Astrocyte of the hippocampus (primary cell): ENCODE measurements around the gene NADK.

Experiments
- DNase-seq: peaks from one replicate; pipeline ENCODE4 v3.0.0; 2011; ENCODE audit warnings: low read depth, low spot score

NADK gene

DNA sequence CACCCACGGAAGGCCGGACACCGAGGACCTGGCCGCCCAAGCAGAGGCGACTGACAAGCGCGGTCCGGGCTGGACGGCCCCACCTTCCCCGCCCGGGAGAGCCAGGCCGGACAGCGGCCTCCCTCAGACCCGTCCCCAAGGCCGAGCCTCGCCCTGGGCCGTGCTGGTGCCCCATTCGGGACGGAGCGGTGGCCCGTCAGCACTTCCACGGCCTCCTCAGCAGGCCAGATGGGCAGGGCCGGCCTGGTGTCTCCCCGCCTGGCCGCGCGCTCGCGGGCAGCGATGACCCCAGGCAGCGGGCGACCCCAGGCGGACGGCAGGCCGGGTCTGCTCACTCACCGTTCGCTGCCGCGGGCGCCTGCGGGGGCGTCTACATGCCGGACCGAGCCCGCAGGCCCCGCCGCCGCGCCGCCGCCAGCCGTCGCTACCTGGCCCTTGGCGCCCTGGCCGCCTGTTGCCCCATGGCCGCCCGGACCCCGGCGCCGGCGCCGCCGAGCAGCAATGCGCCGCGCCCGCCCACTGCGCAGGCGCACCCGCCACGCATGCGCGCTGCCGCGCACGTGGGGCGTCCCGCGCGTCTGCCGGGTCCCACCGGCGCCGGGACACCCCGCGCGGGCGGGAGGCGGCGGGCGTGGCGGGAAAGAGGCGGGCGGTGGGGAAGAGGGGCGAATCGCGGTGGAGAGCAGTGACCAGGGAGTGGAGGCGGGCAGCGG, at the start of gene NADK:
NADK (minus strand) TSS at position 521 of the 713 bp plus-strand sequence. CDS start 13,064 bp downstream, outside the sequence.
- peak; percentile 88 for DNase-seq

DNA sequence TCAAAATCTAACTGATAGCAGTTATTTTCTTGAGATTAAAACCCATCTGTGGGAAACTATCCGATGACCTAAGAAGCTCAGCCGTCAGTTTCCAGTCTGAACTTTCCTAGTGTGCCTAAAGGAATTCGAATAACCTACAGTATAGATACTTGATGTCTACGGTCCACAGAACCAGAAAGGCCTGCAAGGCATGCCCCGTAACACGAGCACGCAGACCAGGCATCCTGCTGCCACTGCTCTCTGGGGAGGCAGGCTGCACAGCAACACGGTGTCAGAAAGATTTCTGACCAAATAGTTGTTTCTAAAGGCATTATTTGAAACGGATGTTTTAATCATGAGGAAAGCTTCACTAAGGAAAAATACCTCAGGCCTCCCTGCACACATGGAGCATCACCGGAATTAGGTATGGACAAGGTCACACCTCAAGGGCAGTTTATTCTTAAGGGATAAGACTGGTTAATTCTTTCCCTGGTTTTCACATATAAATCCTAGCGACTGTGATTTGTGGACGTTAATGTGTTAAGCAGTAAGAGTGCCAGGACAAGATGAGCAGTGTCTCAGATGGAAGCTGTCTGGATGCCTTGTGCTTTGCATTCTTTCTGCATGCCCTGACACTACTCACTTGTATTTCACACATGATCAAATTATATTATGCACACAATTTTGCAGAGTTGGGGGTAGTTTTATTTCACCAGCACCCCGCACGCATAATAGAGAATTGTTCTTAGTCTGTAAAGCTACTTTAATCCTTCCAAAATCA, 49.0 kb upstream of the NADK start:
- no peak for DNase-seq

DNA sequence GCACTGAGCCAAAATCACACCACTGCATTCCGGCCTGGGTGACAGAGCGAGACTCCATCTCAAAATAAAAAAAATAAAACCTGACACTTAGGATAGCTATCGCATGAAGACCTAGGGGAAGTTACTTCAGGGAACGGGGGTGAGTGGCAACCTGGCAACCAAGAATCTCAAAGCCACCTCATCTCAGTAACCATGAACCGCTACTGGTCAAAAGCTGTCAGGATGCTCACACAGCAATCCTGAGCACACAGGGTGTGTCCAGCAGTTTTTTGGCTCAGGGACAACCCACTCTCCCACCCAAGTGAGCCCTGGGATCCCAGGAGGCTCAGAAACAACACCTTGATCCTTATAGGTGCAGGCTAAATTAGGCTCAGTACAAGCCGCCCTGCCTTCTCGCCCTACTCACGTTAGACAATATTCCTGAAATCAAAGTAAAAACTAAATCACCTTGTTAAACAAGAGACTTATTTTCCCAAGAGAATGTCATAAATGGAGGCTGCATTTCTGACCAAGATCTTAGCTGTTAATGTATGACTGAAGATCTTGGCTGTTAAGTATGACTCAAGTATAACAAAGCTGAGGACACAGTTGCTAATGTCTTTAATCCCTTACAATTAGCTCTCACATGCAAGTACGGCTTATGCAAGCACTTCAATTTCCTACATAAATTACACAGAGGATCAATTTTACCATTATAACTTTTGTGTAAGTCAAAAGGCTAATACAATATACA, 48.3 kb upstream of the NADK start:
- no peak for DNase-seq

DNA sequence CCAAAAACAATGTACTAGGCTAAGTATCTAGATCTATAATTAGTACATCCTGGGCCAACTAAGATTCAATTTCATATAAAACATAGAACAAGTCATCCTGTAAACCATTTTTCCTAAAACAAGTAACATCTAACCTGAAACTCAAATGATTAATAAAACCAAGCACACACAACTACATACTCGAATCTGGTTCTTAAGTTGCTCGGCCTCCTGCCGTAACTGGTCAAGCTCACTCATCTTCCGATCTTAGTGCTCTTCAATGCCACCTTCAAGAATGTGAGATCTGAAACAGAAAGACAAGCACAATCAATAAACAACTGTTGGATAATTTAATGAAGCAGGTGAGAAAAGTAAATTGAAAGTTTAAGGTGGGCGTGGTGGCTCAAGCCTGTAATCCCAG, 46.9 kb upstream of the NADK start:
- no peak for DNase-seq

DNA sequence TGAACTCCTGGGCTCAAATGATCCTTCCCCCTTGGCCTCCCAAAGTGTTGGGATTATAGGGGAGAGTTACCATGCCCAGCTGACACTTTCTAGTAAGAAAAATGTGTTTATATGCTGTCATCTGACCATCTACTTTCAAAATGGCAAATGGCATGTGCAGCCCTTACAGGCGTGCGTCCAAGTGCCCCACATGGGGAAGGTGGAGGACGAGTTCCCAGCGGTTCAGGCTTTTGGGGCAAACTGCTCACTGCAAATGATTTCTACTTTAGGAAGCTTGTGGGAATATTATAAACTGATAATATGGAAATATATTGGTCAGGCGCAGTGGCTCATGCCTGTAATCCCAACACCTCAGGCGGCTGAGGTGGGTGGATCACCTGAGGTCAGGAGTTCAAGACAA, 41.5 kb upstream of the NADK start:
- DNase-seq = no peak

GRCh38 chr1:1817221-1817620, 39.0 kb upstream of the NADK start:
- DNase-seq = no peak

DNA sequence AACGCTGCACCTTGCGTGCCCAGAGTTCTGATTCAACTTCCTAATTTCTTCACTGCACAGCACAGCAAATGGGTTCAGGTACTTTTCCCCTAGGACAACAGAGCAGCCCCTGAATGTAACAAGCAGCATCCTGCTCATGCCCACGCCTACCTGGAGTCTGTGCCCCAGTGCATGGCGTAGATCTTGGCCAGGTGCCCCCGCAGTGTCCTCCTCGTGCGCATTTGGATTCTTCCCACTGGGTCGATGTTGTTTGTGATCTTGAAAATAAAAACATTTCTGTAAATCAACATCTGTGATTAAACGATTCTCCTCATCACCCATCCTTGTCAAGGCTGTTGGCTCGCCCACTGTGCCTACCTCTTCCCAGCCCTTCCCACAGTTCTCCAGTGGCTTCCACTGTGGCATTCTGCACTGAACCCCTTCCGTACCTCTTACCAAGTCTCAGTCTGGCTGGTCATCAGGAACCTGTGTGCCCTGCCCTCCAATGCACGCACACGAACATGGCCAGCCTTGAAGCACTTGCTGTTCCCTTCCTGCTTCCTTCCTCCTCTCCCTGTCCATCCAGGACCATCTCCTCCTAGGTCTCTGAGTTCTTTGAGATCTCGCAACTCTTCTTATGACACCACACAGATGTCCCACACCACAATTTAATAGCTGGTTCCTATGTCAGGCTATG, 37.5 kb upstream of the NADK start:
- DNase-seq = no peak

DNA sequence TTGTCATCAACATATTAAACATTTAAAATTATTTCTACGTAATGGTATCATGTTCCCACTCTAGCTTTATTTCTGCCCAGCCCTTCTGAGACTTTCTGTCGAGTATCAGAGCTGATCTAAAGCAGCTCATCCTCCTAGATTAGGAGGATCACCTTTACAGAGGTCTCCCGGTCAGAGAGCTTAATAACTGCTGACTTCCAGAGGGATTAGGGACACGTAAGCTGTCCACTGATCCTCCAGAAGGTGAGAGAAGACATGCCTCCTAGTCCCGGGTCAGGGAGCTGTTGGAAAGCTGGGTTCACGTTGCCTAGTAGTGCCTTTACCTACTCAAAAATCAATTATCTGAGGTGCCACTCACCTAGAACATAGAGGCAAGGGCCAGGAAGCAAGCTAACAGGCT, 31.2 kb upstream of the NADK start:
- no peak for DNase-seq

GRCh38 chr1:1808206-1808605, 29.9 kb upstream of the NADK start:
- DNase-seq = no peak

- DNase-seq = peak; percentile 70
These were observed 28.6 kb upstream of the NADK start for GRCh38 chr1:1806890-1807289.

DNA sequence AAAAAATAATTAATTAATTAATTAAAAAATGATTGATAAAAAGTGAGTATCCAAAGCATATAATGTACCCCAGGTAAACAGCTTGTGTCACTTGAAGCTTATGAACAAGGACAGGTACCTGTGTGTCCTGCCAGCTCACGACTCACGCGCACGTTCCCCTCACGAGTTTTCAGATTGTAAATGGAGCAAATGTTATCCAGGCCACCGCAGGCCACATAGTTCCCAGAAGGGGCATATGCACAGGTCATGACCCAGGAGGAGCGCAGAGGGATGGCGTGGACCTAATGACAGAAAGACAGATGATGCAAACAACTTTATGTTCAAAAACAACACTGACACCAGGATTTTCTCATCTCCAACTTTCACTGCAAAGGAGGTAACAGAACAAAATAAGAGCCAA, 26.0 kb upstream of the NADK start:
- no peak for DNase-seq

DNA sequence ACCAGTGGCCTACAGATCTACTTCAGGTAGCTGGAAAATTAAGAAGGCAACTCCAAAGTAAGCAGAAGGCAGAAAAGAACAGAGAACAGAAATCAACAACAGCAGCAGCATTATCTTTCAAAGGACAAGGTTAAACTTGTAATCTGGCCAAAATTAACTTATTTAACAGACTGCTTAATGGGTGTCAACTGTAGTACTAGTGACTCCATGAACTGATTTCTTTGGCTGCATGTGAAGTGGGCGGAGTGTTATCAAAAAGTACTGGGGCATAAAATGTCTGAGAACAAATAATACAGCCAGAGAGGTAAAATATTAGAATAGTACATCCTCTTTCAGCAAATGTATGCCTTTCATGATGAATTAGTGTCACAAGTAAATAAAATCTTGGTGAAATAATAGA, 24.6 kb upstream of the NADK start:
- DNase-seq = no peak

DNA sequence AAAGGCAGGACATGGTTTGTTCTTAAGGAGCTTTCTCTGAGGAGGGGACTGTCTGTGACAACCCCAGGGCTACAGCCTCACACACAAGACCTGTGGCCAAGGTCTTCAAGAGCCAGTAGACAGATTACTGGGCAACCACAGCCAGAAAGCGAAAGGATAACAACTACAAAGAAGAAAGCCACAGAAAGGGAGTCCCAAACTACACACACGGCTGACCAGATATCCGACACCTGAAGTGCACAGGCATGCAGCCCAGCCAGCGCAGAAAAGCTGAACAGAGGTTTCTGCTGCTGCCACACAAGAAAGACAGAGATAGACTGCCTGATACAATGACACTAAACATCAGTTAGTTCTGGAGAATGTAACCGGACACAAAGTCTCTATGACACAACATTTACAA, 21.4 kb upstream of the NADK start:
- DNase-seq = peak; percentile 48

DNA sequence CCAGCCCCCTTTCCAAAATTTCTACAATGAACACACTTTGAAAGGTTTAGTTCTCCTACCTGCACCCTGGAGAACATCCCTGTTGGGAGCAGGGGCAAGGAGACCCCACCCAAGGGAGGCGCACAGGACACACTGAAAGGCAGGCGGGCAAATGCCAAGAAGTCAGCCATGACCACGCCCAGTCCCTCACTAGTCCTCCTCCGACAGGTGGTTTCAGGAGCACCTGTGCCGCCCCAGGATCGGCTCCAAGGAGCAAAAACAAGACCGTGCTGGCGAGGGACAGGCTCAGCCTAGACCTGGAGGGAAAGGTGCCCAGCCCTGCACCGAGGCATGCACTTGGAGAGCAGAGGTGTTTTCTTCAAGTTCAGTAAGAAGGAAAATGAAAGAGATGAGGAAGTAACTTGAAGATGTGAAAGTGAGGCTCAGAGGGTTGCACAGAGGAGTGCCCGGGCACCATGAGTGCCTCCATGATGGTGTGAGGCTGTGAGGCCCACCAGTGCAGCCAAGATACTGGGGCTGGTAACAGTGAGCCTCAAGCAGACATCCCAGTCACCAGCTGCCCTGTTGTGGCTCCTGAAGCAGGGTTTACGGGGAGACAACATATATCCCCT, 19.6 kb upstream of the NADK start:
- DNase-seq = no peak

DNA sequence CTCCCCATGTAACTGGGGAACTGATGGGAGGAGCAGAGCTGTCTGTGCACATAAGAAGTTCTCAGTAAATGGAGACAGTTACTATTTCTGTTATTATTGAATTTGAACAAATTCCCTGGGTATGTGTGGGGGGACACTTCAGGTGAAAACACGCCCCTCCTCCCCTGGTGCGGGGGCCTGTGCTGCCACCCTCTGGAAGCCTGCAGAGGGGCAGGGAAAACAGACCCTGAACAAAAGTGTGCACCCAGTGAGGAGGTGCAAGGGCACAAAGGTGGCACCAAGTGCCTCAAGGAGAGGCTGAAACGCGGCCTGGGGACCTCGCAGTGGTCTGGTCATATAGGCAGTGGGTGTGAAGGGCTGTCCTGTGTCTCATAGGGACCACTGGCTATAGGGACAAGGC, 18.2 kb upstream of the NADK start:
- DNase-seq = no peak

GRCh38 chr1:1794999-1795398, 16.7 kb upstream of the NADK start:
- no peak for DNase-seq

DNA sequence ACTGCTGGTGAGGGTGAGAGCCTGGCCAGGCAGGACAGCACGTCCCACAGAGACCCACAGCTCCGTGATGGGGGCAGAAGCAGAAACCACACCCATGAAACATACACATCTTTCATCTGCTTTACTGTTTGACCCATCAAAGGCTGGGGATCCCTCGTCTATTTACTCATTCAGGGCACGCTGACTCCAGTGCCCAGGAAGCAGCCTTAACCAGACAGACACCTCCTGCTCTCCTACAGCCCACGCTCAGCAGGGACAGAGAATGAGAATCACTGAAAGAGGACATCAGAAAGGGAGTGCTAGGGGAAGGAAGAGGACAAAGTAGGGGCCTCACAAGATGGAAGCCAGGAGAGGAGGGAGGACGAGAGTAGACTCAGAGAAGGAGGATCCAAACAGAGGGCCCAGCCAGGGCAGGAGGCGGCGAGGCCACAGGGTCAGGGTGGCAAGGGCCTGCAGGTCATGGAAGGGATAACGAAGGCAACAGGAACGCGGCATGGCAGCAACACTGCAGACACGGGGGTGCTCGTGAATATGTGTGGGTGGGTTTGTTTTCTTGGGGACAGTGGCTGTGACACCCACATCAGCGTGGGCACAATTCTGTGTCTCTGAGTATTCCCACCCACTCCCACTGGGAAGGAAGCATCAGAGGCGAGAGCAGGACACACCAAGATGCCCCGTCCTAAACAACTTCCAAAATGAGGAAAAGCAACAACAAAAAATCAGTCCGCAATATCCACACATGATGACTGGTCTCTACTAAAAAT, 15.4 kb upstream of the NADK start:
- DNase-seq = no peak

DNA sequence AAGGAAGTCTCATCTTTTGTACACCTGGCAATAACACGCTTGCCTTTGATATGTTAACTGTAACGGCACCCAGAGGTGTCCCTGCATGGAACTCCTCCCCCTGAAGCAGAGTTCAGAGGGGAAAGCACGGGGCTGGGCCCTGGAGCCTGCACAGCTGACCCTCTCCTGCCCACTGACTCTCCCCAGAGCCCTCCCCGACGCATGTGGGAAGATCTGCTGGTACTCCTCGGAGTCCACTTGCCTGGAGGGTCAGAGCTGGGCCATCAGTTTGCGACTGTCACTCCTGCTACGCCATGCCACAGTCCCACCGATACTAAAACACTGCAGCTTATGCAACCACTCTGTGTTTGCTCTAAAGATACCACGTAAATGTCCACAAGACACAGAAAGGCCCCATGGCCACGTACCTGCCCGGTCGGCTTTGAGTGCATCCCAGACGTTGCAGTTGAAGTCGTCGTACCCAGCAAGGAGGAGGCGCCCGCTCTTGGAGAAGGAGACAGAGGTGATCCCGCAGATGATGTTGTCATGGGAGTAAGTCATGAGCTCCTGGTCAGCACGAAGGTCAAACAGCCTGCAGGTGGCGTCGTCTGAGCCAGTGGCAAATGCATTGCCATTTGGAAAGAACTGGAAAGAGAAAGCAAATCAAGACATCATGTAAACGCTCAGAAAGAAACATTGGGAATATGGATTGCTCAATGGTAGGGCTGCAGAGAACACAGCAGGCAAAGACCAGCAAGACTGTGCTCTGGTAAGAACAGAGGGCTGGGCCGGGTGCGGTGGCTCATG, 10.6 kb upstream of the NADK start:
- peak; percentile 26 for DNase-seq

GRCh38 chr1:1788136-1788535, 9.9 kb upstream of the NADK start:
- DNase-seq = no peak
